ENCODE data around the gene PLSCR5. TPM values are rescaled to one million over a fixed set of nuclear protein-coding genes. Genes with fewer than 3 reads are reported as not detected.

The PLSCR5 gene
- total and polyA plus RNA-seq, 3 donors from 2014 or later: not detected

DNA sequence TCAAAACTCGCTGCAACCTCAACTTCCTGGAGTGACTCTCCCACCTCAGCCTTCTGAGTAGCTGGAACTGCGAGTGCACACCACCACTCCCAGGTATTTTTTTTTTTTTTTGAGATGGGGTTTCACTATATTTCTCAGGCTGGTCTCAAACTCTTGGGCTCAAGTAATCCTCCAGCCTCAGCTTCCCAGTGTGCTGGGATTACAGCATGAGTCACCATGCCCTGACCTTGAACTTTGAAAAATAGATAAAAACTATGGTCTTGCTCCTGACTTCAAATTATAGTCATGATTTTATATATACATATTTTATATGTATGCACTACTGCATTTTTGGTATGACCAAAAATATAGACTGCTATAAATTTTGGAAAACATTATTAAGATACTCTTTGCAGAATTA, 6.9 kb upstream of the PLSCR5 start:
- H3K27ac ChIP-seq: no peak overlapping the region
- H3K9me3 ChIP-seq: no peaks in the 10 kb centered on the region
- 89 to 93% methylated on average over 2 of the region's 2 CpGs for WGBS, 2 donors
- no peaks in the 10 kb centered on the region for H3K36me3 ChIP-seq (ENCODE audit: low read depth, missing control alignments)
- no peak for DNase-seq
- H3K4me1 ChIP-seq: no peaks in the 10 kb centered on the region
- intact Hi-C loops (cut with DNase I; ENCODE audit: low total_unique reads): no loop called here
- no peak overlapping the region for H3K4me3 ChIP-seq
- no peaks in the 10 kb centered on the region for H3K27me3 ChIP-seq
- TF ChIP-seq POLR2A (IDR thresholded peaks at IDR 0.05): no peak
- TF ChIP-seq, protein P1, sequence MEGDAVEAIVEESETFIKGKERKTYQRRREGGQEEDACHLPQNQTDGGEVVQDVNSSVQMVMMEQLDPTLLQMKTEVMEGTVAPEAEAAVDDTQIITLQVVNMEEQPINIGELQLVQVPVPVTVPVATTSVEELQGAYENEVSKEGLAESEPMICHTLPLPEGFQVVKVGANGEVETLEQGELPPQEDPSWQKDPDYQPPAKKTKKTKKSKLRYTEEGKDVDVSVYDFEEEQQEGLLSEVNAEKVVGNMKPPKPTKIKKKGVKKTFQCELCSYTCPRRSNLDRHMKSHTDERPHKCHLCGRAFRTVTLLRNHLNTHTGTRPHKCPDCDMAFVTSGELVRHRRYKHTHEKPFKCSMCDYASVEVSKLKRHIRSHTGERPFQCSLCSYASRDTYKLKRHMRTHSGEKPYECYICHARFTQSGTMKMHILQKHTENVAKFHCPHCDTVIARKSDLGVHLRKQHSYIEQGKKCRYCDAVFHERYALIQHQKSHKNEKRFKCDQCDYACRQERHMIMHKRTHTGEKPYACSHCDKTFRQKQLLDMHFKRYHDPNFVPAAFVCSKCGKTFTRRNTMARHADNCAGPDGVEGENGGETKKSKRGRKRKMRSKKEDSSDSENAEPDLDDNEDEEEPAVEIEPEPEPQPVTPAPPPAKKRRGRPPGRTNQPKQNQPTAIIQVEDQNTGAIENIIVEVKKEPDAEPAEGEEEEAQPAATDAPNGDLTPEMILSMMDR (IDR thresholded peaks at IDR 0.05): no peak

DNA sequence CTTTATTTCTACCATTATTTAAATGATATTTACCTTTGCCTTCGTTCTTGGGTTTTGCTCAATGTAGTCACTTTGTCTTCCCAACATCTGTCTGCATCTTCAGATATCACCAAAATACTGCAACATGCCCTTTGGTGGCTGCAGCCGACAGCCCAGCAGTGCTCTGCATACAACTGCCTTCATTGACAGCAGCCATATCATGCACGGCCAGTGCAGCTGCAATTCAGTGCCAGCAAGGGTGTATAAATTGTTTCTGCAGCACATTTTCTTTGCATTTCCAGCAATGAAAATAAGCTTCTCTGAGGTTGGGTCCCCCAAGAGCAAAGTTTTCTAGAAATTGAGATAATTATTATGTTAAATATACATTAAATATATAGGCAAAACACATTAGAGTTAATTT, 6.0 kb upstream of the PLSCR5 start:
- no peaks in the 10 kb centered on the region for H3K36me3 ChIP-seq (ENCODE audit: low read depth, missing control alignments)
- H3K4me1 ChIP-seq: no peaks in the 10 kb centered on the region
- H3K4me3 ChIP-seq: no peak overlapping the region
- intact Hi-C loops (cut with DNase I; ENCODE audit: low total_unique reads): no loop called here
- TF ChIP-seq POLR2A (IDR thresholded peaks at IDR 0.05): no peak
- TF ChIP-seq, protein P1 (IDR thresholded peaks at IDR 0.05): no peak
- H3K27me3 ChIP-seq: no peaks in the 10 kb centered on the region
- H3K27ac ChIP-seq: no peak overlapping the region
- DNase-seq: no peak
- 65 to 75% methylated on average over 3 of the region's 3 CpGs for WGBS, 2 donors
- no peaks in the 10 kb centered on the region for H3K9me3 ChIP-seq

DNA sequence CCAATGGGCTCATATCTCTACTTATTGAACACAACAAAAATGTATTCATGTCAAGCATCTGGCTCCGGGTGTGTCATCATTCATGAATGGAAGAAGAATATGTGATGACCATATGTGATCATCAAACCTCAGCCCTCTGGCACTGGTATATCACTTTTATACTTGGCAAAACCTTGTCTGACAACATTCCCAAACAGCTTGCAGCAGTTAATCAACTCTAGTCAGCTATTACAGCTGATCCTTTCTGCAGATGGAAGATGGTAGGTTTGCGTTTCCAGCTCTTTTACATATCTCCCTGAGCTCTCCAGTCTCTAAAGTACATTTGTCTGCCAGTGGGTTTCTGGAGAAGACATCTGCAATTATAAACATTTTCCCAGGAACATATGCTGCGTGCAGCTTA, 6.6 kb downstream of the PLSCR5 start:
- H3K9me3 ChIP-seq: no peaks in the 10 kb centered on the region
- DNase-seq: no peak
- TF ChIP-seq, protein P1 (IDR thresholded peaks at IDR 0.05): no peak
- TF ChIP-seq POLR2A (IDR thresholded peaks at IDR 0.05): no peak
- intact Hi-C loops (cut with DNase I; ENCODE audit: low total_unique reads): no loop called here
- H3K36me3 ChIP-seq (ENCODE audit: low read depth, missing control alignments): no peaks in the 10 kb centered on the region
- H3K4me1 ChIP-seq: no peaks in the 10 kb centered on the region
- 89 to 95% methylated on average over 3 of the region's 3 CpGs for WGBS, 2 donors
- no peak overlapping the region for H3K27ac ChIP-seq
- H3K27me3 ChIP-seq: no peaks in the 10 kb centered on the region
- no peak overlapping the region for H3K4me3 ChIP-seq

DNA sequence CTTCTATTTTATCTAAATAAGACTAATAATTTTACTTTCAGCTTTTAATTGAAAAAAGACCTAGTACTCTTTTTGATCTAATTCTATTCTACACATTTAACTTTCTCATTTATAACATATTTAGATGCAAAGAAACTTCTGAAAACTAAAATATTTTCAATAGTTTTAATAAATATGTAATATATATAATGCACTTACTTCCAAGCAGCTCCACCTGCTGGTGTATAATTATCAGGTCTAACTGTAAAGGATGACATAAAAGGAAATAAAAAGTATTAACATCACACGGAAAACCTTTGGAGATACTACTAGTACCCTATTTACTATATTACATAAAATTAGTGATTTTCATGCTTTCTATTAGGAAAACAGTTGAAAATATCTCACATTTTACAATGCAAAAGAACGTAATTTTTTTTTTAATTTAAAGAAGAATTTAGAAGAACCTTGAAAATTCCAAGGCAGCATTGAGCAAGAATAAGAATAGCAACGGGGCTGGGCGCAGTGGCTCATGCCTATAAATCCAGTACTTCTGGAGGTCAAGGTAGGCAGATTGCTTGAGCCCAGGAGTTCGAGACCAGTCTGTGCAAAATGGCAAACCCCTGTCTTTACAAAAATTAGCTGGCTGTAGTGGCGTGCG, 10.2 kb downstream of the PLSCR5 start:
- Histone ChIP-seq H3K27me3 (no peaks in the 10 kb centered on the region), H3K36me3 (ENCODE audit: low read depth, missing control alignments) (no peaks in the 10 kb centered on the region), H3K9me3 (no peaks in the 10 kb centered on the region), H3K4me1 (no peaks in the 10 kb centered on the region), H3K27ac (no peak overlapping the region), H3K4me3 (no peak overlapping the region)
- TF ChIP-seq, protein P1 (IDR thresholded peaks at IDR 0.05): peak in 1 of 3 experiments; percentile 32
- TF ChIP-seq POLR2A (IDR thresholded peaks at IDR 0.05): no peak
- DNase-seq: no peak
- 78 to 80% methylated on average over 7 of the region's 7 CpGs for WGBS, 2 donors
- intact Hi-C loops (cut with DNase I; ENCODE audit: low total_unique reads): no loop called here

- no peak for DNase-seq
These were observed 11.4 kb downstream of the PLSCR5 start for GRCh38 chr3:146593776-146594175.

More at GRCh38 chr3:146593776-146594175, 11.4 kb downstream of the PLSCR5 start:
- intact Hi-C loops (cut with DNase I; ENCODE audit: low total_unique reads): no loop called here
- no peaks in the 10 kb centered on the region for H3K4me1 ChIP-seq
- no peak for TF ChIP-seq POLR2A (IDR thresholded peaks at IDR 0.05)
- TF ChIP-seq, protein P1 (IDR thresholded peaks at IDR 0.05): no peak
- H3K36me3 ChIP-seq (ENCODE audit: low read depth, missing control alignments): no peaks in the 10 kb centered on the region
- no peaks in the 10 kb centered on the region for H3K9me3 ChIP-seq
- no peak overlapping the region for H3K4me3 ChIP-seq
- H3K27me3 ChIP-seq: no peaks in the 10 kb centered on the region
- WGBS, 2 donors: 42 to 58% methylated on average over 3 of the region's 3 CpGs
- no peak overlapping the region for H3K27ac ChIP-seq
